DMS153 treated with DMSO at 0.1 percent for 48 hours (cell line): ENCODE data around the gene DNAH10.
"Not testable (repeated sequence)": the region's sequence is repeated elsewhere in the genome, so short reads cannot be mapped to it uniquely, and the experiment has no call there.

Experiments
- DNase-seq: peaks from one replicate; lab custom pipeline; 2025; ENCODE audit not compliant: unreplicated experiment; lab: John Stamatoyannopoulos, UW

DNAH10 gene

DNA sequence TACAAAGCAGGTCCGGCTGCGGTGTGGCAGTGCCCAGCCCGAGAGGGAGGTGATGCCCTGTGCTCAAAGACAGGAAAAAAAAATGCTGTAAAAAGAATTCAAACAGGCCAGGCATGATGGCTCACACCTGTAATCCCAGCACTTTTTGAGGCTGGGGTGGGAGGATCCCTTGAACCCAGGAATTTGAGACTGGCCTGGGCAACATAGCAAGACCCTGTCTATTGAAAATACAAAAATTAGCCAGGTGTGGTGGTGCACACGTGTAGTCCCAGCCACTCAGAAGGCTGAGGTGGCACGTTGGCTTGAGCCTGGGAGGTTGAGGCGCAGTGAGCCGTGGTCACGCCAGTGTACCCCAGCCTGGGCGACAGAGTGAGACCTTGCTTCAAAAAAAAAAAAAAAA is 26.4 kb downstream of the DNAH10 start:
- DNase-seq = no peak

DNA sequence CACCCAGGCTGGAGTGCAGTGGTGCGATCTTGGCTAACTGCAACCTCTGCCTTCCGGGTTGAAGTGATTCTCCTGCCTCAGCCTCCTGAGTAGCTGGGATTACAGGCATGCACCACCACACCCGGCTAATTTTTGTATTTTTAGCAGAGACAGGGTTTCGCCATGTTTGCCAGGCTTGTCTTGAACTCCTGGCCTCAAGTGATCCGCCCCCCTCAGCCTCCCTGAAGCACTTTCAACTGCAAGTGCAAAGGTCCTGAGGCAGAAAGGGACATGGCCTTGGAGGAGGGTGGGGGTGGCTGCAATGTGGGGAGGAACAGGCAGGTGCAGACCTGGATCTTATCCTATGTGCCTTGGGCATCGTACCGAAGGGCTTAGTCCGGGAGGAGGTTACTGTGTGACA is 27.3 kb downstream of the DNAH10 start:
- not testable (repeated sequence) for DNase-seq

DNA sequence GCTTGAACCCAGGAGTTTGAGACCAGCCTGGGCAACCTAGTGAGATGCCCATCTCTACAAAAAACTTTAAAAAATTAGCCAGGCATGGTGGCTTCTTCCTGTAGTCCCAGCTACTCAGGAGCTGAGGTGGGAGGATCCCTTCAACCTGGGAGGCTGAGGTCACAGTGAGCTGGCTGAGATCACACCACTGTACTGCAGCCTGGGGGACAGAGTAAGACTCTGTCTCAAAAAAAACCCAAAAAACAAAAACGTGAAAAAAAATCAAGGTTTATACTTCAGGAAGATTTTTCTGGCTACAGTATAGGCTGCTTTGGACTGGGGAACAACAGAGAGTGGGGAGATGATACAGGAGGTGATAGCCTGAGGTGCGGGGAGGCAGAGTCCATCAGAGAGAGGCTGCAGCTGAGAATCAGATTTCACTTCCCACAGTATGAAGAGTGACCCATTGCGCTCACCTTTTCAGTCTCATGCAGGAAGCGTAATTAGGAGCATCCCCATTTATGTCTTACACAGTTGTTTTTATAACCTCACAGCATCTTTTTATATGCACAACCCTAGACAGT is 28.9 kb downstream of the DNAH10 start:
- no peak for DNase-seq

DNA sequence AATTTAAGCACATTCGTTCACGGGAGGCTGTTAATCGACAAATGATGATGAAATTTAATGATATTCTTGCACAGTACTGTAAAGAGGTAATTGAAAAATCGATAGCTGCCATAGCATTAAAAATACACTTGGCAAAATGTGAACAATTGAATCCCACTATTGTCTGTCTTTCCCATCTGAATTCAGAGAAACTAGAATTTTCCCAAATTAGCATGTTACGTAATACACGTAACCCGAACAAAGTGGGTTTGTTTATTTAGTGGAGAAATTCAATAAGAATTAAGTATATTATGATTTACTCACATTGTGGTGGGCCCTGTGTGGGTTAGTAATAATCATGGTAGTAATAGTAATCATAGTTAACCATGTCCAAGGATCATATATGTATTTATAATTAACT is 31.9 kb downstream of the DNAH10 start:
- DNase-seq = no peak

DNA sequence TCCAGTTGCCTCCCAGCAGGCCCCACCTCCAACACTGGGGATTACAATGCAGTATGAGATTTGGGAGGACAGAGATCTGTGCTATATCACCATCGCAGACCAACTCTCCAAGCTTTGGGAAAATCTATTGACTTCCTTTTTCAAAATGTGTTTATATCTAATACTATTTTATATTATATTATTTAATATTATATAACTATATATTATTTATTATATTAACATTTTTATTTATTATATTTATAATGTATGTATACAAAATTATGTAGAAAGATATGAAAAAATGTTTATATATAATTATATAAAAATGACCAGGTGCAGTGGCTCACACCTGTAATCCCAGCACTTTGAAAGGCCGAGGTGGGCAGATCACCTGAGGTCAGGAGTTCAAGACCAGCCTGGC is 36.4 kb downstream of the DNAH10 start:
- no peak for DNase-seq

DNA sequence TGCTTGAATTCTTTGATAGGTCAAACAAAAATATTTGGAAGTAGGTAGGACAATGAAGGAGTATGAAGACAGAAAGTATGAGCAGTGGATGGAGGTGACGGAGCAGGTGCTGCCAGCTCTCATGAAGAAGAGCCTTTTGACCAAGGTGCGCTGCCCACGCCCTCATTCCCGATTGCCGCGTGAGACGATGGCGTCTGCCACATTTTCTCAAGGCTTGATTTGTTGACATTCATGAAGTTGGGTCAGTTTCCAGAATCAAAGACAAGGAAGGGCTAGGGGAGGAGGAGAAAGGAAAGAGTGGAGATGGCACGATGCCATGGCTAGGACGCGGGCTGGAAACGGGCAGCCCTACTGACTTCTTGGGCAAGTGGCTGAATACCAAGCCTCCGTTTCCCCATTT is 37.1 kb downstream of the DNAH10 start:
- no peak for DNase-seq

DNA sequence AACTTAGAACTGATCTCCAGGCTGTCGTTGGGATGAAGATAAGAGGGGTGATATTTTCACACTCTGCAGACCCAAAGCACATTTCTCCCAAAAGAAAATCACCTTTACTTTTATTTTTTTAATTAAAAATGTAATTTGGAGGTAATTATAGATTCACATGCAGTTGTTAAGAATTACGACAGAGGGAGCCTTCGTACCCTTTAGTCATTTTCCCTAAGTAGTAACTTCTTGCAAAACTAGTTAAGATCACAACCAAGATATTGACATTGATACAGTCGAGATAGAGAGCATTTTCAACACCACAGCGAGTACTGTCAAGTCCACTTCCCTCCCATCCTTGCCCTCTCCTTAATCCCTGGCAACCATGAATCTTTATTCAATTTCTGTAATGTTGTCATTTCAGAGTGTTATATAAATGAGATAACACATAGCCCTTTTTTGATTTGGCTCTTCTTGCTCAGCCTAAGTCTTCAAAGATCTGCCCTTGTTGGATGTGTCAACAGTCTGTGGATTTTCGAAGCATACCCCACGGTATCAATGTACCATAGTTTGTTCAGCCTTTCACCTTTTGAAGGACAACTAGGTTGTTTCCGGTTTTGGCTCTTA is 39.6 kb downstream of the DNAH10 start:
- no peak for DNase-seq

DNA sequence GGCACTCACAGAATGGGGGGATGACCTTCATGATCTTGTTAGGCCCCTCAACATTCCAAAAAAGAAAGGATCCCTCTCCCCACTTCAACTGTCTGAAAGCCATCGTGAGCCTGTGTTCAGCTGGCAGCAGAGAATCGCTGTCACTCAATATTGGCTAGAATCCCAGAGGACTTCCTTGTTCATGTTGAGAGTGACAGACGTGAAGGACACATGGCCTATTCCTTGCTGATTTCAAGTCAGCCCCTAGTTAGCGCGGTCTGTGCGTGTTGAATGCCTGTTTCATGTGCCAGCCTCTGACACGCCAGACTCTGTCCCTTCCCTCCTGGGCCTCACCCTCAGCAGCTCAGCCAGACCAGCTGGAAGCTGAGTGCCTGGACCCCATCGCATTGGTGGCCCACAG is 43.1 kb downstream of the DNAH10 start:
- DNase-seq = no peak

DNA sequence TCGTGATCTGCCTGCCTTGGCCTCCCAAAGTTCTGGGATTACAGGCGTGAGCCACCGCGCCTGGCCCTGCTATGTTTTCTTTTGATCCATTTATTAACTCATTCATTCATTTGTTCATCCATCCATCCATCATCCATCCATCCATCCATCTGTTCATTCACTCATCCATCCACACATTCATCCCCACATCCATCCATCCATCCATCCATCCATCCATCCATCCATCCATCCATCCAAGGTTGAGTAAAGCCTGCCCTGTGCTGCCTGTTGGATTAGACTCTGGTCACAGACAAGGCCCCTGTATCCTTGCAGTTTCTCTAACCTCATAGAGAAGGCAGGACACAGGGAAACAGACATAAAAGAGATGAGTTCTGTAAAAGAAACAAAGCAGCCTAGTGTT is 44.9 kb downstream of the DNAH10 start:
- no peak for DNase-seq

DNA sequence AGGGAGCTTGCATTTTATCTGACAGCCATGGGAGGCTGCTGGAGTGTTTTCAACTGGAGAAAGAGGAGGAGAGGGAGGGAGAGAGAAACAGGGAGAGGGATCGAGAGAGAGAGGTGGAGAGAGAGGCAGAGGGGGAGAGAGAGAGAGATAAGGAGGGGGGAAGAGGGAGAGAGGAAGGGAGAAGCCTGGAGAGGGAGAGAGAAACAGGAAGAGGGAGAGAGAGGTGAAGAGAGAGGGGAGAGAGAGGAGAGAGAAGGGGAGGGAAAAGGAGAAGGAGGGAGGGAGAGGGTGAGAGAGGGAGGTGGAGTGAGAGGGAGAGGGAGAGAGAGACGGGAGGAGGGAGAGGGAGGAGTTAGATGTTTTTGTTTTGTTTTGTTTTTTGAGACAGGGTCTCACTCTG is 45.6 kb downstream of the DNAH10 start:
- DNase-seq = no peak

DNA sequence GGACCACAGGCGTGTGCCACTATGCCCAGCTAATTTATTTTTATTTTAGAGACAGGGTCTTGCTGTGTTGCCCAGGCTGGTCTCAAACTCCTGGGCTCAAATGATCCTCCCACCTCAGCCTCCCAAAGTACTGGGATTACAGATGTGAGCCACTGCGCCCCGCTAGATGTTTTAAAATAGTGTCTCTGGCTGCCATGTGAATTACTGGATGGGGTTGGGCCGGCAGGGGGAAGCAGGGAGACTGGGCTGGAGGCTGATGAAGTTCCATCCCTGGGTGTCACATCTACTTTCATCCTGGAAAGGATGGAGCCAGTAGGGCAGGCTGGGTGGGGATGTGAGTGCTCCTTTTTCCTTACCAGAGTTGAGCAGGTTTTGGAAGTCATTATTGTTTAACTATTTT is 46.1 kb downstream of the DNAH10 start:
- no peak for DNase-seq

DNA sequence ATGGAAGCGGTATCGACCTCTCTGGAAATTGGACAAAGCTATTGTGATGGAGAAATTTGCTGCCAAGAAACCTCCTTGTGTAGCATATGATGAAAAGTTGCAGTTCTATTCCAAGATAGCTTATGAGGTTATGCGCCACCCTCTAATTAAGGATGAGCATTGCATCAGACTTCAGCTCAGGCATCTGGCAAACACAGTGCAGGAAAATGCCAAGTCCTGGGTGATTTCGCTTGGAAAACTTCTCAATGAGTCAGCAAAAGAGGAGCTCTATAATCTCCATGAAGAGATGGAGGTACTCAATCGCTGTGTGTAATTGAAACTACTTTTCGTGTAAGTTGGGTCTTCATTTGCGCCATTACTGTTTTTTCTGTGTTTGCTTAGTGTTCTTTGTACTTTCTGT is 51.2 kb downstream of the DNAH10 start:
- DNase-seq = no peak

DNA sequence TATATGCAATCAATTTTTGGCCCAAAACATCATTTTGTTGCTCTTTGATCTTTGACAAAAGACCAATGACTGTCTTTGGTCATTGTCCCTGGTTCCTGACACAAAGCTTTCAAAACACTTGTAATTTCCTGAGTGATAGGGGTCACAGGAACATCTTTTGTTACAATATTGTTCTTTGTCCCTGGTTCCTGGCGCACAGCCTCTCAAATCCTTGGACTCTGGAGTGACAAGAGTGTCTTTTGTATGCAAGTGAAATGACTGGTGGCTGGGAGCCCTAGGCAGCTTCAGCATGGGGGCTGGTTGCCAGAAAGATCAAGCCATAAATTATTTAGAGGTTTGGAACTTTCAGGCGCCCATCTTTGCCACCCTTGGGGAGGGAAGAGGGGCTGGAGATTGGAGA is 53.9 kb downstream of the DNAH10 start:
- DNase-seq = no peak

DNA sequence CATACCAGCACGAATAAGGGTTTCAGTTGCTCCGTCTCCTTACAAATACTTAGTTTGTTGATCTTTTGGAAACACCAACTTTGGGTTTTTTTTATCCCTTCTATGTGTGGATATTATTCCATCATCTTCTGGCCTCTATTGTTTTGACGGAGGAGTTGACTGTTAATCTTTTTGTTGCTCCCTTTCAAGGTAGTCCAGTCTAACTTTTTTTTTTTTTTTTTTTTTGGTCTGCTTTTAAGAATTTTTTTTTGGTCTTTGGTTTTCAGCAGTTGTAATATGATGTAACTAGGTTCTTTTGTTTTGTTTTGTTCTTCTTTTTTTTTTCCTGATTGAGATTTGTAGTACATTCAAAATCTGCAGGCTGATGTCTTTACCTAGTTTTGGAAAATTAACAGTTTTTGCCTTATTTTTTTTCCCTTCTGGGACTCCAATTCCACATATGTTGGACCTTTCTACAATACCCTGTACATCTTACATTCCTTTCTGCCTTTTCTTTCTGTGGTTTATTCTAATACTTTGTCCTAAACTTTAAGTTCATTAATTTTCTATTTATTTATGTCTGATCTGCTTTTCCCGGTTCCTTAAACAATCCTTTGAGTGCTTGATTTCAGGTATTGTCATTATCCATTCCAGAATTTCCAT is 54.9 kb downstream of the DNAH10 start:
- no peak for DNase-seq

DNA sequence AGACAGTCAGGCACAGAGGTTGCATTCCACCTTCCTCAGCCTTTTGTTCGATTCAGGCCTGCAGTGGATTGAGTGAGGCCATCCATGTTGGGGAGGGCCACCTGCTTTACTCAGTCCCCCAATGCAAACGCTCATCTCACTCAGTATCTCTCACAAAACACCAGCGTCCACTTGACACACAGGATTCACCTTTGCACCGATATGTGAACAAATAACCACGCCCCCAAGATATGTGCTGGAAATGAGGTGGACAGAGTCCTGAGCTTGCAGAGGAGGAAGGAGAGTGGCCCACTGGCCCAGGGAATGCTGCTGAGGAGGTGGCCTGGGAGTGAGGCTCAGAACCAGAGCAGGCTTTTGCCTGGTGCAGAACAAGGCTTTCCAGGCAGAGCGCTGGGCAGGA is 60.7 kb downstream of the DNAH10 start:
- no peak for DNase-seq

DNA sequence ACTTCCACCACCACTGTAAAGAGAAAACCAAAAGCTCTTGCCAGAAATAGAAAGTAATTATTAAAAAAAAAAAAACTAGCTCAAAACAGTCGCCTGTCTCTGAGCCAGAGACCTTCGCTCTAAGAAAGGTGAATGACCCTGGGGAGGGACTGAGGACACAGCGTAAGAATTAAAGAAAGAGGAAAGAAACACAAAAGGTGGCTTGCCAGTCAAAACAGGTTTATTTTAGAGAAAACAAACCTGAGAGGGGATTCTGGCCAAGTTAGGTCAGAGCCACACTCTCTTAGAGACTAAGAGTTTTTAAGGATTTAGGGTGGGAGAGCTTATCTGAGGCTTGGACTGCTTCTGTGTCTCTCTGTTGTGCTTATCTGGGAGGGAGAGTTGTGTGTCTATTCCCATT is 66.0 kb downstream of the DNAH10 start:
- DNase-seq = no peak

DNA sequence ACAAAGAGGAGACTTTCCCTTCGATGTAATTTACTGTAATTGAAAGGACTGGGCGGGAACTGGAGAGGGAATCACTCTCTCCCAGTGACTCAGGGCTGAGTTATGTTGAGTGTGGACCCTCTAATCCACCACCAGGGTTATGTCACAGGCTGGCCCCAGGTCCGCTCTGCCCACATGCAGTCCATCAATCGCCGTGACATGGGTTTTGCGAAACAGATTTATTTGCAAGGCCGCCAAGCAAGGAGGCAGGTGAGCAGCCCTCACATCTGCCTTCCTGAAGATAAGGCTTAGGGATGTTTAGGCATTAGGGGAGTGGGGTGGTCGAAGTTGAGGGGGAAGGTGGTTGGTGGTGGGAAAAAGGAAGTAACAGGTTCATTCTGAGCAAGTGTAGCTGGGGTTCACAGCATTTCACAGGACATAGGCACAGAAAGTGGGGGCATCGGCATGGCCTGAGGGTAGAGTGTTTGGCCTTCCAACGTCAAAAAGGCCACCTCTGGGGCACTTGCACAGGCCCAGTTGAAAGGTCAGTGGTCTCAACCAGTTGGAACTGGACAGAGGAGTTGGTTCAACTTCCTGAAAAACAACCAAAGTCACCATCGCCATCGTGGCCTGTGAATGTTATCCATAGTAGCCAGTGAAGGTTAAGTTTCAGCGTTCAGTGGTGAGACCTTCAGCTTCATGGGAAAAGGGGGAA is 66.9 kb downstream of the DNAH10 start:
- DNase-seq = no peak

DNA sequence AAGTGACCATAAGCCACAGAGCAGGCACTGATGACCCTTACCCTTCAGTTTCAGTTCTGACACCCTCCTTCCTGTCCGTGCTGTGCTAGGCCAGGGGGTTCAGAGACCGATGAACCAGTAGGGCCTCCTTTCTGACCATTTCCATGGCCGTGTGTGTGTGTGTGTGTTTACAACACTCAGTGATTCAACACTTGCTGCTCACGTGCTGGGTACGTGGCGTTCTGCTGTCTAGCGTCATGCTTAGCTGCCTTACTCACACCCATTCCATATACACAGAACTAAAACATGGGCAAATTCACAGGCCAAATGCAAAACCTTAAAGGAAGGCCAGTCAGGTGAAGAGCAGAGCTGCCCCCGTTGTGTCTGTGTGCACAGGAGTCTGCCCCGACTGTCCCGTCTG is 67.5 kb downstream of the DNAH10 start:
- no peak for DNase-seq

DNA sequence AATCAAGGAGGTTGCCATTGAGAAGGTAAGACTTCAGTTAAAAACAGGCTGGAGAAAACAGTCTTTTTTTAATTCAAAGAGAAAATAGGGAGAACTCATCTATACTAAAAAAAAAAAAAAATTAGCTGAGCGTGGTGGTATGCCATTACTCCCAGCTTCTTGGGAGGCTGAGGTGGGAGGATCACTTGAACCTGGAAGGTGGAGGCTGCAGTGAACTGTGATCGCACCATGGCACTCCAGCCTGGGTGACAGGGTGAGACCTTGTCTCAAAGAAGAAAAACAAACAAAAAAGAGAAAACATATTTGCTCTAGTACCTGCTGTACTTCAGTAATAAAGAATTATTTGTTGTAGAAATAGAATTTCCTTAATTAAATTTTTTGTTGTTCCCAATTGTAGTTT is 68.6 kb downstream of the DNAH10 start:
- no peak for DNase-seq

DNA sequence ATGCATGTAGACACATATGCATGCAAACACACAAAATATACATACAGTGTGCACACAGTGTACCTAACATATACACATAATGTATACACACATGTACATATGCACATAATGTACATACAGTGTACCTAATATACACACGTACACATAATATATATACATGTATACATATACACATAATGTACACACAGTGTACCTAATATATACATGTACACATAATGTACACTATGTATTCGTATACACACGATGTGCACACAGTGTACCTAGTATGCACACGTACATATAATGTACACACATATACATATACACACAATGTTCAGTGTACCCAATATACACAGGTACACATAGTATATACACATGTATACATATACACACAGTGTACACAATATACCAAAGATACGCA is 70.0 kb downstream of the DNAH10 start:
- no peak for DNase-seq

DNA sequence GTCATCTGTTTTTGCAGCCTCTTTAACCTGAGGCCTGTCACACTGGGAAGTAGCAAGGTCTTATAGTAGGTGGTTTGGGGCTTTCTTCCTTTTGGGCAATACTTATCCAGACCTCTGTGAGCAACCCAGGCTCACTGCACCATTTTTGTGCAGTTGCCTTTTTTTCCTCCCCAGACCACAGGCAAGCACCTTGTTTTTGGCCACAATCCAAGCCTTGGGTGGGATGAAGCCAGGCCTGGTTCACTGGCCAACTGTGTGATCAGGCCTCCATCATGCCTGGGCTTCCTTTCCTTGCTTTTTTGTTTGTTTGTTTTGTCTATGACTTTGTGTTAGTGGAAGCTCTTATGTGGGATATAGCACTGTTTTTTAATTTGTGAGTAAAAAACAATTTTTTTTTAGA is 71.7 kb downstream of the DNAH10 start:
- no peak for DNase-seq

DNA sequence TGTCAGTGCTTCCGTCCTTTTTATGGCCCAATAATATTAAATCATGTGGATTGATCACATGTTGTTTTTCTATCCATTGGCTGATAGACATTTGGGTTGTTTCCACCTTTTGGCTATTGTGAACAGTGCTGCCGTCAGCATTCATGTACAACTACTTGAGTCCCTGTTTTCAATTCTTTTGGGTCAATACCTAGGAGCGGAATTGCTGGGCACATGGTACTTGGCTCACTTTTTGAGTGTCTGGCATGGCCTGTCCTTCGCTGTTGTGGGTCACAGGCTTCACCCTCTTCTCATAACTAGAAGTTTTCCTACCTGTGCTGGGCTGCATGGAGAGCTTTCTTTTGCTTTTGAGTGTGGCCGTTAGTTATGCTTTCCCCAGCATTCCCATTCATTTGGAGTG is 72.7 kb downstream of the DNAH10 start:
- DNase-seq = no peak
